HL-60 (cell line): ENCODE data around the gene ARL13B.

ENCODE experiments used
- DNase-seq, 2 experiments: peaks; one replicate each; pipeline ENCODE4 v3.0.0-alpha.2; 2010 to 2020; ENCODE audit warnings: low read depth in 1 of 2, low spot score in 1 of 2
- H3K27ac ChIP-seq: fragments of 250-450 bp; sonication (Bioruptor Pico); replicated peaks from 2 replicates; pipeline ENCODE4 v1.5.1; 2020; ENCODE audit warnings: mild to moderate bottlenecking, moderate library complexity
- H3K27me3 ChIP-seq: fragments of 250-450 bp; sonication (Bioruptor Pico); 2 replicates; pipeline ENCODE4 v1.5.1; 2021; ENCODE audit warnings: mild to moderate bottlenecking, moderate library complexity; ENCODE audit not compliant: insufficient read depth, poor library complexity, severe bottlenecking
- H3K4me3 ChIP-seq: replicated peaks from 2 replicates; pipeline ENCODE4 v1.5.1; 2011; ENCODE audit warnings: mild to moderate bottlenecking, control low read depth, low read length; ENCODE audit not compliant: insufficient read depth
- CTCF ChIP-seq: IDR thresholded peaks from one replicate; pipeline ENCODE4 v1.5.1; 2011; ENCODE audit warnings: low read length, control low read depth, inconsistent platforms; ENCODE audit not compliant: insufficient read depth
- GABPA ChIP-seq: IDR thresholded peaks from 2 replicates; pipeline ENCODE4 v1.6.1; 2012; ENCODE audit warnings: low read depth
- POLR2AphosphoS5 ChIP-seq: IDR thresholded peaks from 2 replicates; pipeline ENCODE4 v1.6.1; 2012; ENCODE audit warnings: low read depth
- REST ChIP-seq: IDR thresholded peaks from 2 replicates; pipeline ENCODE4 v1.6.1; 2012; ENCODE audit warnings: low read depth; ENCODE audit not compliant: insufficient replicate concordance
- SPI1 ChIP-seq: IDR thresholded peaks from 2 replicates; pipeline ENCODE4 v1.6.1; 2012; ENCODE audit warnings: low read depth, mild to moderate bottlenecking, borderline replicate concordance
- long read RNA-seq: library from polyadenylated mRNA; unstranded; transcript quantifications from one replicate; pipeline ENCODE4 v2.0.0, GENCODE V29; 2020

ARL13B gene
- long read RNA-seq, partial matches to known transcripts: 24 of 40 reads
- long read RNA-seq, other reads (novel, unspliced or antisense): 16 of 40 reads

- Histone ChIP-seq H3K27me3 (no peaks in the 10 kb centered on the region), H3K27ac (peak within 1 kb of the TSS; percentile 59), H3K4me3 (peak within 1 kb of the TSS; percentile 96)
- DNase-seq: peak; percentile 81 to 98
- no peak for TF ChIP-seq CTCF
- peak; percentile 7; the same call in 1 of the 2 replicates for TF ChIP-seq SPI1
- TF ChIP-seq POLR2AphosphoS5: peak; percentile 40; the same call in 1 of the 2 replicates
- no peak for TF ChIP-seq GABPA
- TF ChIP-seq REST: no peak
These were observed at the start of gene ARL13B for GRCh38 chr3:93979850-93980676. TSS of gene ARL13B (plus strand) at chr3:93980155. CDS start at chr3:93980424, 269 bp downstream.

DNA sequence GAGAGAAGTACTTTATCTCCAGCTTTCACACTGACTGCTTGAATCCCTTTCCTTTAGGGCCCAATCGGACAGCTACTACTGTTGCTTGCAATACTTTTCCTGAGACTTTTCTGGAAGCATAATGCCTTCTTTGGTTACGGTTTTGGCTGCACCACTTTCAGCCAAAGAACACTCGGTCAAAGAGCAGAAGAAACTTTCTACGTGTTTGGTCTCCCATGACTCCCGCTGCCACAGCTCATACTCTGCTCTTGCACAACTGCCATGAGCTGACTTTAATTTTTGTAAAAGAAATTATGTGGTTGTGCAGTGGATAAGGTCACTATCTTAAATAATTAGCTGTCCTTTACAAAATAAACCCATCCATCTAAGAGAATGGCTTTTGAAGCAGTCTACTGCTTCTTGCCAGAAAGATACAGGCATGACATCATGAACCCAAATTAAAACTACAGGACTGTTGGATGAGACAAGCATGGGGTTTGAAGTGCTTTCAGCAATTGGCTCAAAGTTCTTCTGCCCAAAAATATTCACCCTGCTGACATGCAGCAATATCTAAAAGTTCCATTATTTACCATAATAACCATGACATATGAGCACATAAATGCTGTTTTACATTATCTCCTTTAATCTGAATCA lies 48.2 kb upstream of the ARL13B start:
- Histone ChIP-seq H3K4me3 (no peak overlapping the region), H3K27me3 (no peaks in the 10 kb centered on the region), H3K27ac (no peak overlapping the region)
- DNase-seq: no peak
- TF ChIP-seq POLR2AphosphoS5: no peak
- no peak for TF ChIP-seq SPI1
- no peak for TF ChIP-seq GABPA
- TF ChIP-seq REST: no peak

GRCh38 chr3:93934366-93935046 lies 45.4 kb upstream of the ARL13B start:
- TF ChIP-seq GABPA (no peak), POLR2AphosphoS5 (no peak), CTCF (no peak), REST (no peak), SPI1 (no peak)
- DNase-seq: no peak
- no peak overlapping the region for H3K27ac ChIP-seq
- H3K4me3 ChIP-seq: no peak overlapping the region
- H3K27me3 ChIP-seq: no peaks in the 10 kb centered on the region
